Spleen (tissue), 11 donors: ENCODE results near the gene PAX1. TPM values are rescaled to one million over a fixed set of nuclear protein-coding genes. Genes with fewer than 3 reads are reported as not detected.

Experiments
- DNase-seq: peaks from one replicate; pipeline ENCODE4 v3.0.0-alpha.2; 2020
- H3K27ac ChIP-seq, 8 donors: fragments of 200-600 bp; sonication (generic) in 7 of 8; 1 replicate in 4 of 8; 2 replicates in 4 of 8; pipeline versions ENCODE4 v1.5.0 to v1.8.0; 2016 to 2021; ENCODE audit warnings: inconsistent platforms in 4 of 8, mild to moderate bottlenecking in 4 of 8, moderate library complexity in 1 of 8
- H3K27me3 ChIP-seq, 7 donors: fragments of 200-600 bp; sonication (generic) in 6 of 7; replicated peaks in 1 of 7; 1 replicate in 4 of 7; 2 replicates in 3 of 7; pipeline versions ENCODE4 v1.5.0 to v1.8.0; 2016 to 2021; ENCODE audit warnings: inconsistent platforms in 3 of 7, mild to moderate bottlenecking in 1 of 7
- H3K36me3 ChIP-seq, 6 donors: fragments of 200-600 bp; sonication (generic) in 5 of 6; 1 replicate in 4 of 6; 2 replicates in 2 of 6; pipeline versions ENCODE4 v1.5.0 to v1.8.0; 2016 to 2021; ENCODE audit warnings: inconsistent platforms in 2 of 6
- H3K4me1 ChIP-seq, 6 donors: fragments of 200-600 bp; sonication (generic) in 5 of 6; 1 replicate in 3 of 6; 2 replicates in 3 of 6; pipeline versions ENCODE4 v1.5.0 to v1.8.0; 2016 to 2021; ENCODE audit warnings: inconsistent platforms in 3 of 6
- H3K4me3 ChIP-seq, 8 donors: fragments of 200-600 bp; sonication (generic) in 7 of 8; 1 replicate in 4 of 8; 2 replicates in 4 of 8; pipeline versions ENCODE4 v1.5.0 to v1.8.0; 2016 to 2021; ENCODE audit warnings: inconsistent platforms in 4 of 8, mild to moderate bottlenecking in 4 of 8, moderate library complexity in 2 of 8
- H3K9me3 ChIP-seq, 8 donors: fragments of 200-600 bp; sonication (generic) in 7 of 8; 1 replicate in 4 of 8; 2 replicates in 4 of 8; pipeline versions ENCODE4 v1.5.0 to v1.8.0; 2016 to 2021; ENCODE audit warnings: inconsistent platforms in 4 of 8
- CTCF ChIP-seq, 11 experiments: fragments of 200-600 bp in 7 of 11; fragments of 450-650 bp in 4 of 11; sonication (generic) in 4 of 11; IDR thresholded peaks in 8 of 11; conservative IDR thresholded peaks in 3 of 11; 1 replicate in 7 of 11; 2 replicates in 4 of 11; pipeline versions ENCODE4 v1.4.0 to v1.8.0; 2016 to 2021; ENCODE audit warnings: antibody characterized with exemption in 11 of 11, inconsistent platforms in 4 of 11, mild to moderate bottlenecking in 1 of 11
- POLR2A ChIP-seq, 3 donors: fragments of 450-650 bp; IDR thresholded peaks; one replicate each; pipeline ENCODE4 v1.5.1; 2017; ENCODE audit warnings: antibody characterized with exemption in 3 of 3, mild to moderate bottlenecking in 1 of 3
- POLR2AphosphoS5 ChIP-seq, 3 donors: sonication (generic); formaldehyde crosslinking; IDR thresholded peaks; one replicate each; pipeline ENCODE4 v1.5.1; 2017; ENCODE audit warnings: antibody characterized with exemption in 3 of 3
- WGBS, 5 donors: extraction: QIAGEN DNeasy Blood & Tissue Kit in 3 of 5; methylation state at CpG; one replicate each; pipeline versions ENCODE4 v1.1.5 to v1.1.7; 2013 to 2018; 5-methylcytosine and 5-hydroxymethylcytosine counted together
- intact Hi-C: fragments of 100-400 bp; cut with DNase I; formaldehyde crosslinking; loops from one replicate; pipeline ENCODE4 v1.15.0; 2023; ENCODE audit warnings: low total_unique reads
- polyA plus RNA-seq, 3 donors: library from polyadenylated mRNA; stranded (reverse); fragments of 200-250 nt; gene quantifications; one replicate each; pipeline ENCODE4 v1.2.1, GENCODE V29; 2013
- total RNA-seq, 7 donors: library from RNA; depleted of rRNA in 3 of 7; stranded (reverse); fragments of >200 nt in 3 of 7; fragmentation: NEBNext Ultra II Directional in 4 of 7; extraction: Animal tissue kit (Norgen Biotek cat#: 25700) in 4 of 7; gene quantifications; one replicate each; pipeline versions ENCODE4 v1.1.0 to v1.2.1, GENCODE V29; 2016 to 2021
- donor health status: healthy with polysubstance abuse.
- donor health status: DM: no; HTN: no; CAD: no; lungs with moderate emphysema.
- donor health status: DM: no; HTN: no; CAD: no.
- donor health status: Bipolar disorder and iron deficiency.
- donor health status: healthy.
- donor health status: DM: no; HTN: no; CAD: no.
- donor health status: DM: yes; HTN: yes; CAD: no.

The PAX1 gene
- total and polyA plus RNA-seq, 10 donors: not detected

GRCh38 chr20:21684671-21685070 is 20.8 kb upstream of the PAX1 start:
- TF ChIP-seq CTCF (IDR thresholded peaks at IDR 0.05 in 8 of 11, conservative IDR thresholded peaks at IDR 0.05 in 3 of 11): no peak
- no peak for TF ChIP-seq POLR2AphosphoS5 (IDR thresholded peaks at IDR 0.05)
- TF ChIP-seq POLR2A (IDR thresholded peaks at IDR 0.05): no peak
- no peak overlapping the region for H3K27ac ChIP-seq

GRCh38 chr20:21685981-21686380 is 19.5 kb upstream of the PAX1 start:
- DNase-seq: no peak
- Histone ChIP-seq H3K27ac (no peak overlapping the region), H3K4me1 (no peaks in the 10 kb centered on the region), H3K27me3 (peaks cover 0 to 5% (median 0%) of the 10 kb centered on the region in 7 donors), H3K36me3 (no peaks in the 10 kb centered on the region), H3K4me3 (no peak overlapping the region), H3K9me3 (no peaks in the 10 kb centered on the region)
- 75 to 86% (median 81%) methylated on average over 2 of the region's 2 CpGs for WGBS, 5 donors
- intact Hi-C loops: no loop called here
- no peak for TF ChIP-seq CTCF (IDR thresholded peaks at IDR 0.05 in 8 of 11, conservative IDR thresholded peaks at IDR 0.05 in 3 of 11)
- no peak for TF ChIP-seq POLR2A (IDR thresholded peaks at IDR 0.05)
- TF ChIP-seq POLR2AphosphoS5 (IDR thresholded peaks at IDR 0.05): no peak

More at GRCh38 chr20:21684671-21685070, 20.8 kb upstream of the PAX1 start:
- WGBS, 5 donors: 29 to 40% (median 33%) methylated on average over 3 of the region's 3 CpGs
- no peak overlapping the region for H3K4me3 ChIP-seq
- intact Hi-C loops: no loop called here
- H3K4me1 ChIP-seq: no peaks in the 10 kb centered on the region
- H3K36me3 ChIP-seq: no peaks in the 10 kb centered on the region
- H3K27me3 ChIP-seq: peaks cover 0 to 8% (median 0%) of the 10 kb centered on the region in 7 donors
- H3K9me3 ChIP-seq: no peaks in the 10 kb centered on the region
- no peak for DNase-seq

- no peak for DNase-seq
- 22 to 24% (median 23%) methylated on average over 8 of the region's 8 CpGs for WGBS, 5 donors
- no peaks in the 10 kb centered on the region for H3K4me1 ChIP-seq
- no peaks in the 10 kb centered on the region for H3K36me3 ChIP-seq
- no peak overlapping the region for H3K27ac ChIP-seq
- H3K4me3 ChIP-seq: no peak overlapping the region
- intact Hi-C loops: no loop called here
- TF ChIP-seq CTCF (IDR thresholded peaks at IDR 0.05 in 8 of 11, conservative IDR thresholded peaks at IDR 0.05 in 3 of 11): no peak
- TF ChIP-seq POLR2A (IDR thresholded peaks at IDR 0.05): no peak
- TF ChIP-seq POLR2AphosphoS5 (IDR thresholded peaks at IDR 0.05): no peak
- H3K27me3 ChIP-seq: peaks cover 0 to 62% (median 1%) of the 10 kb centered on the region in 7 donors
- H3K9me3 ChIP-seq: no peaks in the 10 kb centered on the region
These were observed 12.1 kb upstream of the PAX1 start for GRCh38 chr20:21693322-21693721.

GRCh38 chr20:21698494-21699215 is 6.8 kb upstream of the PAX1 start:
- Histone ChIP-seq H3K36me3 (no peaks in the 10 kb centered on the region), H3K9me3 (no peaks in the 10 kb centered on the region), H3K27me3 (peaks cover 0 to 99% (median 49%) of the 10 kb centered on the region in 7 donors), H3K27ac (no peak overlapping the region), H3K4me1 (peaks cover 0 to 13% (median 8%) of the 10 kb centered on the region in 6 donors), H3K4me3 (no peak overlapping the region)
- intact Hi-C loops: no loop called here
- no peak for TF ChIP-seq POLR2AphosphoS5 (IDR thresholded peaks at IDR 0.05)
- no peak for TF ChIP-seq CTCF (IDR thresholded peaks at IDR 0.05 in 8 of 11, conservative IDR thresholded peaks at IDR 0.05 in 3 of 11)
- no peak for TF ChIP-seq POLR2A (IDR thresholded peaks at IDR 0.05)
- DNase-seq: no peak
- 18 to 29% (median 21%) methylated on average over 9 of the region's 9 CpGs for WGBS, 5 donors
